ENCODE data around the gene TOP1.
A peak's percentile ranks its signal among the peaks of the same experiment; 100 is the strongest.

TOP1 gene

GRCh38 chr20:41147767-41148191, 119.2 kb downstream of the TOP1 start:
- DNase-seq (ENCODE audit: low spot score): no peak

- no peak for DNase-seq (ENCODE audit: low spot score)
Measured at GRCh38 chr20:41148942-41149341, 120.3 kb downstream of the TOP1 start.

GRCh38 chr20:41150664-41151063, 122.0 kb downstream of the TOP1 start:
- DNase-seq (ENCODE audit: low spot score): peak; percentile 49

GRCh38 chr20:41151134-41151869, 122.7 kb downstream of the TOP1 start:
- DNase-seq (ENCODE audit: low spot score): no peak

- no peak for DNase-seq (ENCODE audit: low spot score)
Measured at GRCh38 chr20:41152108-41152757, 123.6 kb downstream of the TOP1 start.

GRCh38 chr20:41154436-41155176, 126.0 kb downstream of the TOP1 start:
- no peak for DNase-seq (ENCODE audit: low spot score)

- DNase-seq (ENCODE audit: low spot score): no peak
Measured at GRCh38 chr20:41155261-41155660, 126.6 kb downstream of the TOP1 start.

- DNase-seq (ENCODE audit: low spot score): no peak
Measured at GRCh38 chr20:41158082-41158625, 129.5 kb downstream of the TOP1 start.

GRCh38 chr20:41159547-41159946, 130.9 kb downstream of the TOP1 start:
- no peak for DNase-seq (ENCODE audit: low spot score)

GRCh38 chr20:41160686-41161085, 132.1 kb downstream of the TOP1 start:
- DNase-seq (ENCODE audit: low spot score): no peak

GRCh38 chr20:41161886-41162285, 133.3 kb downstream of the TOP1 start:
- no peak for DNase-seq (ENCODE audit: low spot score)

- no peak for DNase-seq (ENCODE audit: low spot score)
Measured at GRCh38 chr20:41162396-41162795, 133.8 kb downstream of the TOP1 start.

GRCh38 chr20:41163821-41164220, 135.2 kb downstream of the TOP1 start:
- DNase-seq (ENCODE audit: low spot score): no peak

GRCh38 chr20:41165001-41165882, 136.6 kb downstream of the TOP1 start:
- DNase-seq (ENCODE audit: low spot score): no peak

- no peak for DNase-seq (ENCODE audit: low spot score)
Measured at GRCh38 chr20:41166201-41167117, 137.8 kb downstream of the TOP1 start.

GRCh38 chr20:41167118-41167470, 138.5 kb downstream of the TOP1 start:
- DNase-seq (ENCODE audit: low spot score): no peak

- no peak for DNase-seq (ENCODE audit: low spot score)
Measured at GRCh38 chr20:41167481-41168253, 139.0 kb downstream of the TOP1 start.

- DNase-seq (ENCODE audit: low spot score): no peak
Measured at GRCh38 chr20:41168281-41169161, 139.9 kb downstream of the TOP1 start.

GRCh38 chr20:41169162-41169690, 140.6 kb downstream of the TOP1 start:
- DNase-seq (ENCODE audit: low spot score): no peak
